Common myeloid progenitor, CD34-positive (primary cell): Measurements from ENCODE around the gene CEACAM7.
"Not testable (repeated sequence)": the region's sequence is repeated elsewhere in the genome, so short reads cannot be mapped to it uniquely, and the experiment has no call there.

Experiments
- CTCF ChIA-PET: fragments of 350-600 bp; sonication (Branson Sonifier 250); formaldehyde crosslinking; loops from one replicate; lab custom pipeline; 2021; ENCODE audit warnings: antibody characterized with exemption; lab: Charles Lee
- POLR2A ChIA-PET: fragments of 350-600 bp; sonication (Branson Sonifier 250); formaldehyde crosslinking; loops from one replicate; lab custom pipeline; 2021; ENCODE audit warnings: antibody characterized with exemption; lab: Charles Lee
- DNase-seq, 3 donors: peaks; one replicate each; pipeline versions ENCODE4 v3.0.0 to v3.0.0-alpha.2; 2013
- H3K27ac ChIP-seq, 2 experiments: 1 replicate in 1 of 2; 2 replicates in 1 of 2; pipeline ENCODE4 v1.7.0; 2013; ENCODE audit warnings: inconsistent platforms in 2 of 2, low read length in 2 of 2, mild to moderate bottlenecking in 2 of 2, low read depth in 1 of 2, moderate library complexity in 1 of 2; ENCODE audit not compliant: severe bottlenecking in 2 of 2, insufficient read depth in 1 of 2, poor library complexity in 1 of 2
- H3K27me3 ChIP-seq, 5 experiments: replicated peaks in 2 of 5; 1 replicate in 3 of 5; 2 replicates in 2 of 5; pipeline versions ENCODE4 v1.6.1 to v1.7.0; 2013; ENCODE audit warnings: low read length in 4 of 5, mild to moderate bottlenecking in 2 of 5, moderate library complexity in 2 of 5, inconsistent platforms in 1 of 5; ENCODE audit not compliant: insufficient read depth in 5 of 5, control insufficient read depth in 4 of 5
- H3K36me3 ChIP-seq, 4 experiments: 1 replicate in 2 of 4; 2 replicates in 2 of 4; pipeline versions ENCODE4 v1.6.1 to v1.7.0; 2013; ENCODE audit warnings: low read length in 3 of 4, control low read depth in 1 of 4, mild to moderate bottlenecking in 1 of 4; ENCODE audit not compliant: control insufficient read depth in 4 of 4, insufficient read depth in 4 of 4
- H3K4me1 ChIP-seq, 4 experiments: 1 replicate in 3 of 4; 2 replicates in 1 of 4; pipeline versions ENCODE4 v1.6.1 to v1.7.1; 2013; ENCODE audit warnings: low read length in 3 of 4, mild to moderate bottlenecking in 3 of 4, control low read depth in 1 of 4, inconsistent platforms in 1 of 4, moderate library complexity in 1 of 4; ENCODE audit not compliant: control insufficient read depth in 4 of 4, insufficient read depth in 4 of 4; ENCODE audit errors: control extremely low read depth in 1 of 4
- H3K4me3 ChIP-seq, 7 experiments: 1 replicate in 4 of 7; 2 replicates in 3 of 7; pipeline versions ENCODE4 v1.5.1 to v1.7.0; 2013; ENCODE audit warnings: mild to moderate bottlenecking in 7 of 7, low read length in 6 of 7, moderate library complexity in 6 of 7, inconsistent platforms in 2 of 7, low read depth in 2 of 7, control low read depth in 1 of 7; ENCODE audit not compliant: insufficient read depth in 4 of 7, control insufficient read depth in 1 of 7; ENCODE audit errors: extremely low read depth in 1 of 7
- H3K9me3 ChIP-seq, 5 experiments: 1 replicate in 4 of 5; 2 replicates in 1 of 5; pipeline versions ENCODE4 v1.6.1 to v1.7.1; 2013; ENCODE audit warnings: low read length in 4 of 5, mild to moderate bottlenecking in 2 of 5, inconsistent platforms in 1 of 5, low read depth in 1 of 5, moderate library complexity in 1 of 5; ENCODE audit not compliant: control insufficient read depth in 4 of 5, insufficient read depth in 2 of 5; ENCODE audit errors: control extremely low read depth in 1 of 5
- WGBS: methylation state at CpG from one replicate; pipeline ENCODE4 v1.1.5; 2013; ENCODE audit not compliant: insufficient coverage; 5-methylcytosine and 5-hydroxymethylcytosine counted together

The CEACAM7 gene

GRCh38 chr19:41657157-41657556, 30.9 kb downstream of the CEACAM7 start:
- peaks cover 0 to 23% (median 3%) of the 10 kb centered on the region in 5 experiments for H3K27me3 ChIP-seq
- H3K4me3 ChIP-seq = no peak overlapping the region
- H3K9me3 ChIP-seq = peaks cover 0 to 5% (median 0%) of the 10 kb centered on the region in 5 experiments
- no peaks in the 10 kb centered on the region for H3K36me3 ChIP-seq
- 100% methylated on average over 1 of the region's 2 CpGs for WGBS
- no peak overlapping the region for H3K27ac ChIP-seq
- no peak for DNase-seq
- POLR2A ChIA-PET = no interaction called here
- no peaks in the 10 kb centered on the region for H3K4me1 ChIP-seq
- CTCF ChIA-PET = interaction anchor here (0.9 kb wide), 1 partner anchor 9 kb away, joined by 3 read pairs; no protein-coding TSS in a partner anchor

GRCh38 chr19:41656756-41657155, 31.3 kb downstream of the CEACAM7 start:
- POLR2A ChIA-PET, H3K4me1 ChIP-seq, H3K27ac ChIP-seq, H3K4me3 ChIP-seq, H3K9me3 ChIP-seq, H3K36me3 ChIP-seq, DNase-seq: not testable (repeated sequence)
- H3K27me3 ChIP-seq = peaks cover 0 to 24% (median 3%) of the 10 kb centered on the region in 5 experiments
- 93% methylated on average over 2 of the region's 2 CpGs for WGBS
- CTCF ChIA-PET = interaction anchor here (0.9 to 1.3 kb wide), 2 partner anchors 8 to 15 kb away, joined by 3 to 7 read pairs; no protein-coding TSS in a partner anchor

DNA sequence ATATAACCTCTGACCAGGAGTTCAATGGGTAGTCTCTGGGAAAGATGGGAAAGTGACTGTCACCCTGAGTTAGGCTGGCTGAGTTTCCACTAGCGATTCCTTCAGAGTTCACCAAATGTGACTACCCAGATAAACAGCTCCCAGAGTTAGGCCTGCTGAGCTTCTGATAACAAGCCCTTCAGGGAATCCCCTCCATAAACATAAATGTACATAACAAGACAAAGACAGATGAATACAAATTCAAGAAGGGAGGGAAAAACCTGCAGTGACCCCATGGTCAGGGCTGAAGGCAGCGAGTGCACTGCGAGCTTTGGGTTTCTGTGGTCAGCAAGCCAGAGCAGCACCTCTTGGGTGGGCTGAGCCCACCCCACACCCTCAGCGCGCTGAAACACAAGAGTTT, 35.8 kb downstream of the CEACAM7 start:
- WGBS = 83% methylated on average over 4 of the region's 5 CpGs
- no peak for DNase-seq
- Histone ChIP-seq H3K9me3 (peaks cover 0 to 5% (median 0%) of the 10 kb centered on the region in 5 experiments), H3K4me1 (no peaks in the 10 kb centered on the region), H3K36me3 (no peaks in the 10 kb centered on the region), H3K27me3 (peaks cover 0 to 19% (median 4%) of the 10 kb centered on the region in 5 experiments), H3K27ac (no peak overlapping the region), H3K4me3 (no peak overlapping the region)
- ChIA-PET POLR2A (no interaction called here), CTCF (interaction anchor here (1.1 to 4.9 kb wide), 3 partner anchors 10 to 53 kb away, joined by 3 to 29 read pairs (median 4); no protein-coding TSS in a partner anchor)

GRCh38 chr19:41649827-41650226, 38.2 kb downstream of the CEACAM7 start:
- 92% methylated on average over 2 of the region's 3 CpGs for WGBS
- POLR2A ChIA-PET = interaction anchor here (0.7 kb wide), 1 partner anchor 79 kb away, joined by 3 read pairs; no protein-coding TSS in a partner anchor
- H3K27me3 ChIP-seq = peaks cover 0 to 19% (median 4%) of the 10 kb centered on the region in 5 experiments
- no peak for DNase-seq
- H3K36me3 ChIP-seq = no peaks in the 10 kb centered on the region
- H3K4me3 ChIP-seq = no peak overlapping the region
- no peak overlapping the region for H3K27ac ChIP-seq
- H3K4me1 ChIP-seq = no peaks in the 10 kb centered on the region
- peaks cover 0 to 5% (median 0%) of the 10 kb centered on the region in 5 experiments for H3K9me3 ChIP-seq
- CTCF ChIA-PET = interaction anchor here (1.2 kb wide), 1 partner anchor 10 kb away, joined by 3 read pairs; no protein-coding TSS in a partner anchor

DNA sequence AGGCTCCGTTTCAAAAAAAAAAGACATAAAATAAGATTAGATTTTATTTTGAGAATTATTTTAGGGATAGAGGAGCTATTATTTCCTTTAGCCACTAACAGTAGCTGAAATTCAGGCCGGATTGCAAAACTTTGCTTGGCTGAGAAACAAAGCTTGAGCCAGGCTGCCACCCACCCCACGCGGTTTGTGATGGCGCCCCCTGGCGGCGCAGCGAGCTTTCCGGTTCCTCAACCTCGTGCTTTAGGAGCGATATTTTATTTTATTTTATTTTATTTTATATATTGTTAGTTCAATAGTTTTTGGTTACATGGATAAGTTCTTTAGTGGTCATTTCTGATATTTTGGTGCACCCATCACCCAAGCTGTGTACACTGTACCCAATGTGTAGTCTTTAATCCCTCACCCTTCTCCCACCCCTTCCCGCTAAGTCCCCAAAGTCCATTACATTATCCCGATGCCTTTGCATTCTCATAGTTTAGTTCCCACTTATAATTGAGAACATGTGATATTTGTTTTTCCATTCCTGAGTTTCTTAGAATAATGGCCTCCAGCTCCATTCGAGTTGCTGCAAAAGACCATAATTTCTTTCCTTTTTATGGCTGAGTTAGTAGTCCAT, 41.4 kb downstream of the CEACAM7 start:
- ChIA-PET POLR2A (no interaction called here), CTCF (interaction anchor here (0.6 to 2.7 kb wide), 7 partner anchors 9 to 494 kb away, joined by 3 to 16 read pairs (median 3); no protein-coding TSS in a partner anchor)
- Histone ChIP-seq H3K27ac (no peak overlapping the region), H3K27me3 (peaks cover 0 to 19% (median 4%) of the 10 kb centered on the region in 5 experiments), H3K4me1 (no peaks in the 10 kb centered on the region), H3K9me3 (no peaks in the 10 kb centered on the region), H3K36me3 (no peaks in the 10 kb centered on the region), H3K4me3 (no peak overlapping the region)
- DNase-seq = peak in 2 of 3 donors; percentile 52 to 55
- WGBS = 0% methylated on average over 1 of the region's 14 CpGs

DNA sequence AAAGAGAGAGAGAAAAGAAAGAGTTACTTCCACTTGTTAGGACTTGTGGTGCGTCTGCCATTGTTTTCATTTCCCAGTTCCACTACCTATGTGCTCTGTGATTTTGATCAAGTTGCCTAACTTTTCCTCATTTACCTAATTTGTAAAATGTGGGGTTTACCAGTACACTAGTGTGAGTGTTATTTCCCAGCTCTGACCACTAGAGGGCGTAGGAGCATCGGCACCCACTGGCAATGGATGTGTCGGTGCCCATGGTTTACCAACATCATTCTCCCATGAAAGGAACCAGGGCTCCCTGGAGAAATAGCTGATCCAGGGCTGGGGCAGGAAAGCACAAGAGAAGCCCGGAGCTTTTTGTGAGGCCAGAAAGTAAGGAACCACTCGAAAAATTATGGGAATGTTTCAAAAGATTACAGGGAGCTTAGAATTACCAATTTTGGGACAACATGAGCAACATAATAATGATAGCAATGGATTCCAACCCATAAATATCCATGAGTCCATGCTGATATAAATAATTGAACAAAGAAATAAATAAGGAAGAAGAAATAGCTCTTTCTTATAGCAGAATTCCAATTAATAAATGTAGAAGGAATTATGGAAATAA, 46.1 kb downstream of the CEACAM7 start:
- H3K27ac ChIP-seq = no peak overlapping the region
- peaks cover 6 to 26% (median 18%) of the 10 kb centered on the region in 4 experiments for H3K4me1 ChIP-seq
- no peaks in the 10 kb centered on the region for H3K27me3 ChIP-seq
- ChIA-PET CTCF (interaction anchor here (0.6 to 3.7 kb wide), 15 partner anchors 9 to 483 kb away, joined by 3 to 29 read pairs (median 4); no protein-coding TSS in a partner anchor), POLR2A (no interaction called here)
- H3K9me3 ChIP-seq = peaks cover 0 to under 1% (median 0%) of the 10 kb centered on the region in 5 experiments
- no peak overlapping the region for H3K4me3 ChIP-seq
- WGBS = 8% methylated on average over 5 of the region's 6 CpGs
- peak; percentile 67 to 80 (median 69) for DNase-seq
- H3K36me3 ChIP-seq = no peaks in the 10 kb centered on the region
